H1 (cell line): ENCODE results near the gene SVIL. TPM values are rescaled to one million over a fixed set of nuclear protein-coding genes. Genes with fewer than 3 reads are reported as not detected.

Source experiments
- CTCF ChIA-PET: fragments of 300-600 bp; sonication (Branson Sonifier 250); formaldehyde crosslinking; loops from one replicate; lab custom pipeline; 2021; ENCODE audit not compliant: partially characterized antibody; lab: Charles Lee
- POLR2A ChIA-PET: fragments of 300-600 bp; sonication (Branson Sonifier 250); formaldehyde crosslinking; loops from one replicate; lab custom pipeline; 2021; ENCODE audit warnings: inconsistent platforms; ENCODE audit not compliant: partially characterized antibody; lab: Charles Lee
- DNase-seq, 2 experiments: peaks; one replicate each; pipeline versions ENCODE4 v3.0.0 to v3.0.0-alpha.2; 2010 to 2022; ENCODE audit warnings: low spot score in 2 of 2, low read depth in 1 of 2, mixed read lengths in 1 of 2
- FAIRE-seq: peaks from 2 replicates; lab custom pipeline; 2011; peaks lifted over from hg19 to GRCh38; lab: Jason Lieb, UNC
- H2AFZ ChIP-seq: 2 replicates; pipeline ENCODE4 v1.8.1; 2012; ENCODE audit warnings: low read length, inconsistent platforms
- H2AK5ac ChIP-seq: 2 replicates; pipeline ENCODE4 v1.6.1; 2013; ENCODE audit warnings: low read depth, low read length
- H2BK120ac ChIP-seq: replicated peaks from 2 replicates; pipeline ENCODE3; 2013; ENCODE audit warnings: low read depth, low read length, inconsistent platforms
- H2BK12ac ChIP-seq: 2 replicates; pipeline ENCODE4 v1.6.1; 2013; ENCODE audit warnings: low read depth, low read length
- H2BK15ac ChIP-seq: 2 replicates; pipeline ENCODE4 v1.6.1; 2013; ENCODE audit warnings: low read length
- H2BK20ac ChIP-seq: 2 replicates; pipeline ENCODE4 v1.6.1; 2013; ENCODE audit warnings: low read length
- H2BK5ac ChIP-seq: 2 replicates; pipeline ENCODE4 v1.6.1; 2013; ENCODE audit warnings: low read depth, low read length
- H3K14ac ChIP-seq: 2 replicates; pipeline ENCODE4 v1.6.1; 2013; ENCODE audit warnings: inconsistent platforms; ENCODE audit not compliant: insufficient read length
- H3K18ac ChIP-seq: 2 replicates; pipeline ENCODE4 v1.6.1; 2013; ENCODE audit warnings: low read length; ENCODE audit errors: extremely low read depth
- H3K23ac ChIP-seq: 2 replicates; pipeline ENCODE4 v1.6.1; 2013; ENCODE audit warnings: inconsistent platforms; ENCODE audit not compliant: insufficient read length
- H3K23me2 ChIP-seq: 2 replicates; pipeline ENCODE4 v1.6.1; 2013; ENCODE audit warnings: low read depth, low read length
- H3K27ac ChIP-seq: 2 replicates; pipeline ENCODE4 v1.6.1; 2011; ENCODE audit warnings: low read depth, low read length, inconsistent platforms
- H3K27me3 ChIP-seq, 4 experiments: replicated peaks in 1 of 4; 1 replicate in 1 of 4; 2 replicates in 3 of 4; pipeline versions ENCODE4 v1.6.1 to v1.8.1; 2011 to 2013; ENCODE audit warnings: low read length in 3 of 4, mild to moderate bottlenecking in 3 of 4, inconsistent platforms in 2 of 4, mixed read lengths in 2 of 4, moderate library complexity in 1 of 4; ENCODE audit not compliant: control insufficient read depth in 3 of 4, insufficient read depth in 3 of 4; ENCODE audit errors: extremely low read depth in 1 of 4
- H3K36me3 ChIP-seq, 4 experiments: 2 replicates each; pipeline versions ENCODE4 v1.6.1 to v1.8.1; 2011 to 2013; ENCODE audit warnings: mild to moderate bottlenecking in 4 of 4, low read length in 3 of 4, moderate library complexity in 2 of 4, control low read depth in 1 of 4, inconsistent platforms in 1 of 4; ENCODE audit not compliant: insufficient read depth in 4 of 4, control insufficient read depth in 2 of 4
- H3K4ac ChIP-seq: replicated peaks from 2 replicates; pipeline ENCODE3; 2013; ENCODE audit warnings: low read length, low read depth, mixed read lengths, inconsistent platforms; ENCODE audit not compliant: insufficient read length
- H3K4me1 ChIP-seq, 4 experiments: replicated peaks in 1 of 4; 1 replicate in 1 of 4; 2 replicates in 3 of 4; pipeline versions ENCODE4 v1.6.1 to v1.8.1; 2011 to 2013; ENCODE audit warnings: low read length in 3 of 4, inconsistent platforms in 2 of 4, mixed read lengths in 1 of 4; ENCODE audit not compliant: insufficient read depth in 4 of 4, control insufficient read depth in 3 of 4
- H3K4me2 ChIP-seq, 2 experiments: 2 replicates each; pipeline versions ENCODE4 v1.6.1 to v1.8.1; 2011 to 2013; ENCODE audit warnings: low read depth in 2 of 2, low read length in 2 of 2, control low read depth in 1 of 2, inconsistent platforms in 1 of 2, mild to moderate bottlenecking in 1 of 2; ENCODE audit not compliant: insufficient read depth in 1 of 2
- H3K4me3 ChIP-seq, 4 experiments: fragments of 200-600, 300-600 bp in 1 of 4; sonication (generic), shearing (Covaris generic), sonication (Bioruptor Twin) in 1 of 4; 2 replicates each; pipeline versions ENCODE4 v1.5.1 to v1.8.1; 2011 to 2016; ENCODE audit warnings: low read length in 4 of 4, low read depth in 3 of 4, control low read depth in 2 of 4, inconsistent platforms in 2 of 4, mild to moderate bottlenecking in 2 of 4, mixed read lengths in 1 of 4, moderate library complexity in 1 of 4; ENCODE audit not compliant: insufficient read depth in 2 of 4; ENCODE audit errors: extremely low read depth in 1 of 4
- H3K56ac ChIP-seq: replicated peaks from 2 replicates; pipeline ENCODE3; 2013; ENCODE audit warnings: low read depth, mild to moderate bottlenecking, mixed read lengths, low read length, inconsistent platforms; ENCODE audit not compliant: insufficient read length
- H3K79me1 ChIP-seq: 2 replicates; pipeline ENCODE4 v1.6.1; 2013; ENCODE audit warnings: low read depth, low read length, control low read depth
- H3K79me2 ChIP-seq, 2 experiments: 2 replicates each; pipeline versions ENCODE4 v1.6.1 to v1.8.1; 2012 to 2013; ENCODE audit warnings: low read length in 2 of 2, mild to moderate bottlenecking in 2 of 2, inconsistent platforms in 1 of 2; ENCODE audit not compliant: insufficient read depth in 2 of 2, control insufficient read depth in 1 of 2
- H3K9ac ChIP-seq, 4 experiments: replicated peaks in 1 of 4; 1 replicate in 1 of 4; 2 replicates in 3 of 4; pipeline versions ENCODE4 v1.6.1 to v1.8.1; 2011 to 2013; ENCODE audit warnings: low read depth in 3 of 4, low read length in 3 of 4, control low read depth in 2 of 4, mild to moderate bottlenecking in 2 of 4, moderate library complexity in 2 of 4, inconsistent platforms in 1 of 4; ENCODE audit errors: extremely low read depth in 1 of 4
- H3K9me3 ChIP-seq, 2 experiments: 2 replicates each; pipeline versions ENCODE4 v1.6.1 to v1.8.1; 2012 to 2013; ENCODE audit warnings: mild to moderate bottlenecking in 2 of 2, moderate library complexity in 2 of 2, control low read depth in 1 of 2, inconsistent platforms in 1 of 2, low read depth in 1 of 2, low read length in 1 of 2, mixed read lengths in 1 of 2; ENCODE audit not compliant: insufficient read depth in 2 of 2
- H4K20me1 ChIP-seq, 2 experiments: replicated peaks in 1 of 2; 2 replicates each; pipeline versions ENCODE3 to v1.8.1; 2011 to 2013; ENCODE audit warnings: inconsistent platforms in 2 of 2, low read length in 2 of 2, mild to moderate bottlenecking in 1 of 2; ENCODE audit not compliant: insufficient read depth in 2 of 2, control insufficient read depth in 1 of 2
- H4K5ac ChIP-seq: 2 replicates; pipeline ENCODE4 v1.6.1; 2013; ENCODE audit warnings: low read length, low read depth, mixed read lengths, inconsistent platforms; ENCODE audit not compliant: insufficient read length
- H4K8ac ChIP-seq: 2 replicates; pipeline ENCODE4 v1.8.0; 2013; ENCODE audit warnings: mild to moderate bottlenecking, moderate library complexity, low read length, inconsistent platforms; ENCODE audit not compliant: insufficient read depth; ENCODE audit errors: extremely low read depth
- H4K91ac ChIP-seq: replicated peaks from 2 replicates; pipeline ENCODE3; 2013; ENCODE audit warnings: low read length, mixed read lengths, inconsistent platforms; ENCODE audit not compliant: insufficient read length
- CEBPB ChIP-seq: IDR thresholded peaks from 2 replicates; pipeline ENCODE4 v1.6.1; 2012; ENCODE audit warnings: low read depth, low read length
- CREB1 ChIP-seq: IDR thresholded peaks from 2 replicates; pipeline ENCODE4 v1.6.1; 2012; ENCODE audit warnings: inconsistent platforms
- CTBP2 ChIP-seq: IDR thresholded peaks from 2 replicates; pipeline ENCODE4 v1.7.0; 2011; ENCODE audit warnings: borderline replicate concordance, mild to moderate bottlenecking, moderate library complexity, mixed read lengths, low read length; ENCODE audit not compliant: insufficient read depth, insufficient read length
- EGR1 ChIP-seq: IDR thresholded peaks from 2 replicates; pipeline ENCODE4 v1.6.1; 2011; ENCODE audit warnings: low read depth, low read length, borderline replicate concordance
- GABPA ChIP-seq: IDR thresholded peaks from 2 replicates; pipeline ENCODE4 v1.6.1; 2011; ENCODE audit warnings: mild to moderate bottlenecking, low read length, moderate library complexity, borderline replicate concordance; ENCODE audit not compliant: insufficient read depth
- GTF2F1 ChIP-seq: IDR thresholded peaks from 2 replicates; pipeline ENCODE4 v1.6.1; 2012; ENCODE audit warnings: low read depth, low read length, improper control_type of control experiment, borderline replicate concordance
- NANOG ChIP-seq: IDR thresholded peaks from 2 replicates; pipeline ENCODE4 v1.6.1; 2011; ENCODE audit warnings: low read length, low read depth, mild to moderate bottlenecking, inconsistent platforms; ENCODE audit not compliant: insufficient read depth, poor library complexity, severe bottlenecking
- NRF1 ChIP-seq: IDR thresholded peaks from 2 replicates; pipeline ENCODE4 v1.6.1; 2011; ENCODE audit warnings: mild to moderate bottlenecking, low read depth, low read length, improper control_type of control experiment
- PHF8 ChIP-seq: fragments of 200-600 bp; sonication (generic); conservative IDR thresholded peaks from 2 replicates; pipeline ENCODE4 v1.7.1; 2012; ENCODE audit warnings: low read depth, mild to moderate bottlenecking, inconsistent platforms, low read length, moderate library complexity
- RBBP5 ChIP-seq: IDR thresholded peaks from 2 replicates; pipeline ENCODE4 v1.7.1; 2012; ENCODE audit warnings: low read depth, mild to moderate bottlenecking, inconsistent platforms, low read length, moderate library complexity, borderline replicate concordance
- RXRA ChIP-seq: IDR thresholded peaks from 2 replicates; pipeline ENCODE4 v1.6.1; 2011; ENCODE audit warnings: low read depth, mild to moderate bottlenecking, low read length, moderate library complexity; ENCODE audit not compliant: insufficient read depth
- SIN3A ChIP-seq, 2 experiments: IDR thresholded peaks in 1 of 2; conservative IDR thresholded peaks in 1 of 2; 2 replicates each; pipeline ENCODE4 v1.6.1; 2011 to 2012; ENCODE audit warnings: low read length in 2 of 2, improper control_type of control experiment in 1 of 2, low read depth in 1 of 2, mild to moderate bottlenecking in 1 of 2
- SRF ChIP-seq: IDR thresholded peaks from 2 replicates; pipeline ENCODE4 v1.6.1; 2011; ENCODE audit warnings: mild to moderate bottlenecking, low read depth, low read length, moderate library complexity
- TAF7 ChIP-seq: optimal IDR thresholded peaks from 2 replicates; pipeline ENCODE3; 2011; ENCODE audit warnings: low read depth, mild to moderate bottlenecking, inconsistent platforms, low read length, moderate library complexity, borderline replicate concordance
- WGBS, 2 experiments: shearing (Covaris generic) in 1 of 2; methylation state at CpG; one replicate each; pipeline versions ENCODE4 v1.1.6 to v1.1.7; 2013 to 2015; ENCODE audit warnings: low lambda C conversion rate in 2 of 2, mixed read lengths in 2 of 2, inconsistent platforms in 1 of 2, low coverage in 1 of 2, missing lambda C conversion rate in 1 of 2; ENCODE audit not compliant: insufficient replicate concordance in 2 of 2, insufficient coverage in 1 of 2, insufficient read length in 1 of 2; ENCODE audit errors: extremely low coverage in 1 of 2, missing lambda C conversion rate in 1 of 2; 5-methylcytosine and 5-hydroxymethylcytosine counted together
- polyA plus RNA-seq, 7 experiments: library from polyadenylated mRNA; depleted of rRNA in 3 of 7; stranded (reverse) in 5 of 7; unstranded in 2 of 7; fragments of >200 nt in 5 of 7; fragments of 200-250 nt in 2 of 7; gene quantifications; 1 replicate in 5 of 7; 2 replicates in 1 of 7; 4 replicates in 1 of 7; pipeline versions ENCODE4 v1.2.1 to v1.2.3, GENCODE V29; 2011 to 2013; ENCODE audit warnings: missing spikeins in 2 of 7, mixed read lengths in 2 of 7
- total RNA-seq: library from RNA; stranded (reverse); fragmentation: NEBNext Ultra II Directional; extraction: Animal tissue kit (Norgen Biotek cat#: 25700); gene quantifications from 2 replicates; pipeline ENCODE4 v1.2.1, GENCODE V29; 2021

SVIL gene
- total and polyA plus RNA-seq, 2 of the 8 experiments (the other 6 are each of a cell fraction or from before 2014, with no cell fraction given), result 4.7 to 15.4 TPM

- 84% methylated on average over 4 of the region's 4 CpGs; no CpG with 5 or more reads in 1 of the 2 experiments for WGBS, 2 experiments
- peaks cover 0 to 4% of the 10 kb centered on the region in 2 experiments for H4K20me1 ChIP-seq
- H2BK20ac ChIP-seq, result no peak overlapping the region
- ChIA-PET POLR2A (interaction anchor here (1.1 kb wide), 1 partner anchor 9 kb away, joined by 3 read pairs; no protein-coding TSS in a partner anchor), CTCF (interaction anchor here (0.7 to 2.7 kb wide), 10 partner anchors 8 to 136 kb away, joined by 3 to 12 read pairs (median 4); no protein-coding TSS in a partner anchor)
- H3K79me2 ChIP-seq, result no peaks in the 10 kb centered on the region; a peak in 1 of 4 replicates
- H4K91ac ChIP-seq, result no peak overlapping the region
- H4K8ac ChIP-seq, result no peak overlapping the region
- no peaks in the 10 kb centered on the region for H3K36me3 ChIP-seq
- H2AFZ ChIP-seq, result no peak overlapping the region
- no peak overlapping the region for H3K14ac ChIP-seq
- H3K18ac ChIP-seq, result no peak overlapping the region
- H3K4me2 ChIP-seq, result no peak overlapping the region
- no peak for DNase-seq
- no peak overlapping the region for H3K4me3 ChIP-seq
- no peak overlapping the region for H3K23ac ChIP-seq
- peaks cover 0 to 3% (median under 1%) of the 10 kb centered on the region in 4 experiments; a peak in 2 of 7 replicates for H3K4me1 ChIP-seq
- H3K27me3 ChIP-seq, result no peaks in the 10 kb centered on the region
- H3K9me3 ChIP-seq, result no peaks in the 10 kb centered on the region
- H3K9ac ChIP-seq, result no peak overlapping the region
- no peak for FAIRE-seq
- no peak overlapping the region for H3K27ac ChIP-seq
- no peaks in the 10 kb centered on the region for H3K23me2 ChIP-seq
- H4K5ac ChIP-seq, result no peak overlapping the region
- H3K56ac ChIP-seq, result no peak overlapping the region
- no peak overlapping the region for H2BK5ac ChIP-seq
- no peaks in the 10 kb centered on the region; the same call in 1 of the 2 replicates for H3K79me1 ChIP-seq
- H2BK120ac ChIP-seq, result no peak overlapping the region
- no peak overlapping the region for H3K4ac ChIP-seq
- H2AK5ac ChIP-seq, result no peak overlapping the region
- H2BK12ac ChIP-seq, result no peak overlapping the region
- H2BK15ac ChIP-seq, result no peak overlapping the region
- TF ChIP-seq EGR1, result no peak
- TF ChIP-seq SIN3A (conservative IDR thresholded peaks at IDR 0.05 in 1 of 2, IDR thresholded peaks at IDR 0.05 in 1 of 2; ENCODE audit: low read depth in 1 of 2, low read length in 2 of 2), result no peak
- TF ChIP-seq RXRA, result no peak
- no peak for TF ChIP-seq CREB1
- TF ChIP-seq GABPA, result no peak
- TF ChIP-seq TAF7, result no peak
- TF ChIP-seq GTF2F1, result no peak
- TF ChIP-seq CTBP2, result no peak
- TF ChIP-seq PHF8, result no peak
- no peak for TF ChIP-seq RBBP5
- TF ChIP-seq NANOG, result no peak
- no peak for TF ChIP-seq NRF1
- TF ChIP-seq SRF, result no peak
- no peak for TF ChIP-seq CEBPB
Measured at GRCh38 chr10:29607576-29607975, 27.2 kb downstream of the SVIL start.
